Endothelial cell of umbilical vein (primary cell): ENCODE measurements around the gene MACROD2. TPM values are rescaled to one million over a fixed set of nuclear protein-coding genes. Genes with fewer than 3 reads are reported as not detected.

Experiments
- BruUV-seq: library from RNA; stranded (reverse); fragments of 400-500 nt; replicated peaks from 2 replicates; lab custom pipeline; 2021; lab: Mats Ljungman, UMichigan
- CTCF ChIA-PET: fragments of 300-600, 350-600 bp; sonication (Branson Sonifier 250); formaldehyde crosslinking; loops from one replicate; lab custom pipeline; 2021; ENCODE audit warnings: antibody characterized with exemption, inconsistent platforms; lab: Charles Lee
- POLR2A ChIA-PET: fragments of 300-600, 350-600 bp; sonication (Branson Sonifier 250); formaldehyde crosslinking; loops from one replicate; lab custom pipeline; 2021; ENCODE audit warnings: antibody characterized with exemption, inconsistent platforms; lab: Charles Lee
- DNase-seq: peaks from one replicate; pipeline ENCODE4 v3.0.0-alpha.2; 2011; ENCODE audit warnings: low read depth, low spot score
- FAIRE-seq: peaks from 2 replicates; lab custom pipeline; 2011; peaks lifted over from hg19 to GRCh38; lab: Jason Lieb, UNC
- H2AFZ ChIP-seq: 2 replicates; pipeline ENCODE4 v1.6.0; 2012; ENCODE audit warnings: low read depth, low read length, control low read depth, inconsistent platforms
- H3K27ac ChIP-seq: 2 replicates; pipeline ENCODE4 v1.5.1; 2011; ENCODE audit warnings: low read depth, mild to moderate bottlenecking, control low read depth, low read length, moderate library complexity; ENCODE audit not compliant: insufficient read depth
- H3K27me3 ChIP-seq, 2 experiments: 2 replicates each; pipeline versions ENCODE4 v1.6.0 to v1.6.1; 2011; ENCODE audit warnings: low read length in 2 of 2, mixed read lengths in 1 of 2; ENCODE audit not compliant: control insufficient read depth in 2 of 2, insufficient read depth in 2 of 2
- H3K36me3 ChIP-seq, 2 experiments: 2 replicates in 1 of 2; 3 replicates in 1 of 2; pipeline ENCODE4 v1.5.1; 2011; ENCODE audit warnings: low read length in 2 of 2, mild to moderate bottlenecking in 1 of 2, moderate library complexity in 1 of 2; ENCODE audit not compliant: control insufficient read depth in 2 of 2, insufficient read depth in 2 of 2; ENCODE audit errors: extremely low read depth in 1 of 2
- H3K4me1 ChIP-seq: 3 replicates; pipeline ENCODE4 v1.5.1; 2011; ENCODE audit warnings: mild to moderate bottlenecking, low read length; ENCODE audit not compliant: control insufficient read depth, insufficient read depth; ENCODE audit errors: extremely low read depth
- H3K4me2 ChIP-seq: 2 replicates; pipeline ENCODE4 v1.6.1; 2011; ENCODE audit warnings: low read length, control low read depth, mixed read lengths; ENCODE audit not compliant: insufficient read depth
- H3K4me3 ChIP-seq, 3 experiments: fragments of 200-600 bp in 1 of 3; sonication (generic), shearing (Covaris generic) in 1 of 3; replicated peaks in 1 of 3; 2 replicates each; pipeline ENCODE4 v1.5.1; 2011 to 2016; ENCODE audit warnings: control low read depth in 3 of 3, low read length in 3 of 3, mild to moderate bottlenecking in 2 of 3, inconsistent platforms in 1 of 3, low read depth in 1 of 3, moderate library complexity in 1 of 3; ENCODE audit not compliant: insufficient read depth in 1 of 3
- H3K79me2 ChIP-seq: 2 replicates; pipeline ENCODE4 v1.6.0; 2012; ENCODE audit warnings: low read length, inconsistent platforms; ENCODE audit not compliant: control insufficient read depth, insufficient read depth
- H3K9ac ChIP-seq: replicated peaks from 2 replicates; pipeline ENCODE3; 2011; ENCODE audit warnings: low read length, control low read depth; ENCODE audit not compliant: insufficient read depth; ENCODE audit errors: extremely low read depth
- H3K9me1 ChIP-seq: replicated peaks from 3 replicates; pipeline ENCODE4 v1.6.0; 2011; ENCODE audit warnings: mild to moderate bottlenecking, low read length; ENCODE audit not compliant: control insufficient read depth, insufficient read depth; ENCODE audit errors: extremely low read depth
- H3K9me3 ChIP-seq: replicated peaks from 2 replicates; pipeline ENCODE4 v1.5.1; 2012; ENCODE audit warnings: low read length, inconsistent platforms; ENCODE audit not compliant: control insufficient read depth, insufficient read depth
- H4K20me1 ChIP-seq: replicated peaks from 2 replicates; pipeline ENCODE3; 2011; ENCODE audit warnings: mild to moderate bottlenecking, low read length; ENCODE audit not compliant: control insufficient read depth, insufficient read depth; ENCODE audit errors: extremely low read depth
- CTCF ChIP-seq, 2 donors: IDR thresholded peaks; 1 replicate in 1 of 2; 2 replicates in 1 of 2; pipeline ENCODE4 v1.5.1; 2011; ENCODE audit warnings: low read length in 2 of 2, mild to moderate bottlenecking in 2 of 2, moderate library complexity in 2 of 2, control low read depth in 1 of 2, inconsistent platforms in 1 of 2, low read depth in 1 of 2; ENCODE audit not compliant: insufficient read depth in 1 of 2; ENCODE audit errors: extremely low read depth in 1 of 2
- EZH2 ChIP-seq: IDR thresholded peaks from 2 replicates; pipeline ENCODE4 v1.6.1; 2012; ENCODE audit warnings: borderline replicate concordance, low read depth, mild to moderate bottlenecking, moderate library complexity, low read length, inconsistent platforms; ENCODE audit not compliant: severe bottlenecking
- FOS ChIP-seq: IDR thresholded peaks from 2 replicates; pipeline ENCODE4 v1.6.1; 2011; ENCODE audit warnings: mild to moderate bottlenecking, low read length, moderate library complexity, borderline replicate concordance; ENCODE audit not compliant: insufficient read depth
- GATA2 ChIP-seq: IDR thresholded peaks from 2 replicates; pipeline ENCODE4 v1.7.0; 2011; ENCODE audit warnings: low read depth, mild to moderate bottlenecking, moderate library complexity, mixed read lengths, low read length; ENCODE audit not compliant: insufficient read length, insufficient read depth
- JUN ChIP-seq: IDR thresholded peaks from 2 replicates; pipeline ENCODE4 v1.6.1; 2011; ENCODE audit warnings: borderline replicate concordance, low read depth; ENCODE audit not compliant: insufficient read length, insufficient read depth
- MAX ChIP-seq: IDR thresholded peaks from 2 replicates; pipeline ENCODE4 v1.6.1; 2011; ENCODE audit not compliant: insufficient read depth, insufficient read length
- MYC ChIP-seq: IDR thresholded peaks from one replicate; pipeline ENCODE4 v1.6.1; 2011; ENCODE audit warnings: mild to moderate bottlenecking, low read depth, low read length
- POLR2A ChIP-seq: IDR thresholded peaks from 2 replicates; pipeline ENCODE4 v1.6.1; 2012; ENCODE audit warnings: low read depth, mild to moderate bottlenecking, control low read depth, low read length
- POLR2AphosphoS5 ChIP-seq: IDR thresholded peaks from 2 replicates; pipeline ENCODE4 v1.6.1; 2012; ENCODE audit warnings: low read depth, mild to moderate bottlenecking, control low read depth, low read length, moderate library complexity; ENCODE audit not compliant: insufficient read depth
- dilution Hi-C: fragments of 300-500 bp; cut with MboI; formaldehyde crosslinking; loops from one replicate; pipeline ENCODE4 v1.15.0; 2019; ENCODE audit warnings: low sequenced_read_pairs; ENCODE audit not compliant: extremely low pct_ligation_motif_present
- intact Hi-C: fragments of 100-400 bp; cut with micrococcal nuclease; formaldehyde crosslinking; loops from one replicate; pipeline ENCODE4 v1.10.0; 2022
- polyA plus RNA-seq, 4 experiments: library from polyadenylated mRNA; depleted of rRNA in 3 of 4; stranded (reverse) in 3 of 4; unstranded in 1 of 4; fragments of >200 nt; gene quantifications; 2 replicates each; pipeline versions ENCODE4 v1.2.1 to v1.2.3, GENCODE V29; 2011 to 2012; ENCODE audit warnings: missing spikeins in 1 of 4
- total RNA-seq: library from RNA; stranded (reverse); gene quantifications from 2 replicates; pipeline ENCODE4 v1.2.3, GENCODE V29; 2021

The MACROD2 gene
- total and polyA plus RNA-seq, 2 donors (not counting 3 experiments of a cell fraction or from before 2014, with no cell fraction given) = 0.11 to 0.73 TPM

- no peak overlapping the region for H3K9ac ChIP-seq
- no peaks in the 10 kb centered on the region for H3K36me3 ChIP-seq
- no peak overlapping the region for H2AFZ ChIP-seq
- no peaks in the 10 kb centered on the region for H3K9me1 ChIP-seq
- no TSS peak for BruUV-seq
- no peaks in the 10 kb centered on the region for H4K20me1 ChIP-seq
- no peaks in the 10 kb centered on the region for H3K79me2 ChIP-seq
- H3K9me3 ChIP-seq = no peaks in the 10 kb centered on the region
- TF ChIP-seq JUN (no peak), EZH2 (no peak), GATA2 (no peak), POLR2AphosphoS5 (no peak), POLR2A (no peak), CTCF (IDR thresholded peaks at IDR 0.05; ENCODE audit: extremely low read depth in 1 of 2, insufficient read depth in 1 of 2, low read depth in 1 of 2, low read length in 2 of 2) (no peak), MYC (no peak), FOS (no peak), MAX (no peak)
- H3K27me3 ChIP-seq = no peaks in the 10 kb centered on the region
- intact Hi-C loops = no loop called here
- dilution Hi-C loops = no loop called here
- DNase-seq (no peak), FAIRE-seq (no peak)
- no peak overlapping the region for H3K4me2 ChIP-seq
- ChIA-PET CTCF (no interaction called here), POLR2A (no interaction called here)
- no peaks in the 10 kb centered on the region for H3K4me1 ChIP-seq
- H3K27ac ChIP-seq = no peak overlapping the region
- H3K4me3 ChIP-seq = no peak overlapping the region
Observed at GRCh38 chr20:15627089-15627488, 1631.8 kb downstream of the MACROD2 start.
